HG02970 (cell line): ENCODE data around the gene RIPOR3.
"Not testable (repeated sequence)": the region's sequence is repeated elsewhere in the genome, so short reads cannot be mapped to it uniquely, and the experiment has no call there.

Experiments
- ATAC-seq: cut with Tn5 transposase; IDR thresholded peaks from one replicate; pipeline ENCODE4 v1.9.1; 2021; ENCODE audit warnings: mild to moderate bottlenecking, moderate library complexity, moderate number of reproducible peaks; ENCODE audit not compliant: unreplicated experiment, low FRiP score

RIPOR3 gene

DNA sequence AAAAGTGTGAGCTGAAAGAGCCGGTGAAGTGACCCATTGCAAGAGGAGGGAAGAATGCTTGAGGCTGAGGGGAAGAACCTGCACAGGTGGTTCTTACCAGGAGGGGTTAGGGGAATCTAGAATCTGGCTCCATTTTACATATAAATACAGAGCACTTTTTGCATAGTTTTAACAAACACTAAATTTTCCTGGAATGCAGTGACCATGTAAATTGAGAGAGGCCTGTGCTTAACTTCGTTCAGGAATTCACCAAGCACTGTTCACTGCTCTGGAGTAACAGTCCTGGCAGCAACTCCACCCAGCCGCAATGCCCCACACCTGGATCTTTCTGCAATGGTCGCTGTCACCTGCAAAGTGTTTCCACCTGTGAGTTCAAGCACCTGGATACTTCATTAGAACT lies 13.2 kb upstream of the RIPOR3 start:
- ATAC-seq = no peak

DNA sequence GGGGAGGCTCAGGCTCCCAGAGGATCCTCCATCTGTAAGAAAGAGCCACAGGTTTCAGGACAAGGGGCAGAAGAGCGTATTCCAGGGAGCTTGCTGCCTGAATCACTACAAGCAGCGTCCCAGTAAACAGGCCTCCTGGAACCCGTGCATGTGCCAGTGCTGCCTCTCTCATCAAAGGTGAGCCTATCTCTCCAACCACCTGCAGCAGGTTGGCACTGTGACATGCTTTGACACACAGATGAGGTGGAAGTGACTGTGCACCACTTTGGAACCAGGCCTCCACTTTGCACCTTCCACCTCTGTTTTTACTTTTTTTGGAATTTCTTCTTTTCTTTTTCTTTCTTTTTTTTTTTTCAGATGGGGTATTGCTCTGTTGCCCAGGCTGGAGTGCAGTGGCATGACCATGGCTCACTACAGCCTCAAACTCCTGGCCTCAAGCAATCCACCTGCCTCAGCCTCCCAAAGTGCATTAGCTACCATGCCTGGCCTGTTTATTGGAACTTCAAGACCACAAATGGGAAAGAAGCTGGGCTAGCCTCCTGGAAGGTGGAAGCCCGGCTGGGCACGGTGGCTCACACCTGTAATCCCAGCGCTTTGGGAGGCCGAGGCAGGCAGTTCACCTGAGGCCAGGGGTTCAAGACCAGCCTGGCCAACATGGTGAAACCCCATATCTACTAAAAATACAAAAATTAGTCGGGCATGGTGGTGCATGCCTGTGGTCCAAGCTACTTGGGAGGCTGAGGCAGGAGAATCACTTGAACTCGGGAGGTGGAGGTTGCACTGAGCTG lies 12.5 kb upstream of the RIPOR3 start:
- not testable (repeated sequence) for ATAC-seq

DNA sequence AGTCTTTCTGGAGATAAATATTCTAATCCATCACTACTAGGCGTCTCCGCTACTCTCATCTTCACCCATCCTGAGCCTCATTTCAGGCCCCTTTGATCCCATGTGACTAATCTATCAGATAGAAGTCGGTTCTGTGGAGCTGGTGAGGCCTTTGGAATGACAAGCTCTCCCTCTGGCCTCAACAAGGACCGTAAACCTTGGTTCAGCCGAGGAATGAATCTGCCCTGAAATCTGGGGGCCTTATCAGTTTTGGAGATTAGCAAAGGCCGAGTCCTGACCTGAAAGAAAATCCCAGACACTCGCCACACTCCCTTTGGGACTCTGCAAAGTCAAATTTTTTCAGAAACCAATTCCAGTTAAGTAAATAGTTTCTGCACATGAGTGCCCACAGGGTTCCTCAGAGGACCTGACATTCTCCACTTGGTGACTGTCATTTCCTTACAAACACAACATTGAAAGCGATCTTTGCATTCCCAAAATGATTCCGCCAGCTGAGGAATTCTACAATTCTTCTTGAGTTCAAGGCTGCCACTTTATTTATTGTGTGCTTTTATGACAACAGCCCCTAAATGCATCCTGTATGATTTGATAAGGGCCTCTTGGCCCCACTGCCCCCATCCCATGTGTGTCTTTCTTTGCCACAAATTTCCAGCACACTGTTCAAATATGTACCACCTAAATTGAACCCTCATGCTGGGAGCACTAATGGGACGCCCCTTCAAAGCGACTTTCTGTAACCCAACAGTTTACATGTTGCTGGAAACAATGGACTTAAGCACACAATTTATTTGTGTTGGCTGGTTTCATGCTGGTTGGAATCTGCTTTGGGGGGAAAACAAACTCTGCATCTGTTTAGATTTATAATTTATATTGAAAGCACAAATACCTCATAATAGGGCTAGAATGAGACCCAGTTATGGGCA lies 10.0 kb upstream of the RIPOR3 start:
- no peak for ATAC-seq

DNA sequence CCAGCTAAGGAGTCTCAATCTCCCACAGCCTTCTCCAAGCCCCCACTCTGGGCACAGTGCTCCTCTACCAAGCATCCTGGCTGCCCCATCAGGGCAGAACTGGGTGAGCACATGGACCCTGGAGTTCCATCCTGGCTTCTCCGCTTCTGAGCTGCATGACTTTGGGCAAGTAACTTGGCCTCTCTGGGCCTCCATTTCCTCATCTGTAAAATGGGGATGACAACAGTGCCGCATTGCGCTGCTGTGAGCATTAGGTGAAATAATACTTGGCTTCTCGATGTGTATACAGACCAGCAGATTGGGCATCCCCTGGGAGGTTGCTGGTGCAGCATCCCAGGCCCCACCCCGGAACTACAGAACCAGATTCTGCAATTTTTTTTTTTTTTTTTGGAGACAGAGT lies 8.3 kb upstream of the RIPOR3 start:
- no peak for ATAC-seq

DNA sequence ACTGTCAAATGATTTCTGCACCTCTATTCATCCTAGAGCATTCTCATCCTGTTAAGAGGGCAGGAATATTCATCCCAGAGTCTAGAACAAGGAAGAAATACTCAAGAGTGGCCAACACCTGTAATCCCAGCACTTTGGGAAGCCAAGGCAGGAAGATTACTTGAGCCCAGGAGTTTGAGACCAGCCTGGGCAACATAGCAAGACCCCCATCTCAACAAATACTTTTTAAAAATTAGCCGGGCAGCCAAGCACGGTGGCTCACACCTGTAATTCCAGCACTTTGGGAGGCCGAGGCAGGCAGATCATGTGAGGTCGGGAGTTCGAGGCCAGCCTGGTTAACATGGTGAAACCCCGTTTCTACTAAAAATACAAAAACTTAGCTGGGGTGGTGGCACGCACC lies 6.9 kb upstream of the RIPOR3 start:
- ATAC-seq = not testable (repeated sequence)

DNA sequence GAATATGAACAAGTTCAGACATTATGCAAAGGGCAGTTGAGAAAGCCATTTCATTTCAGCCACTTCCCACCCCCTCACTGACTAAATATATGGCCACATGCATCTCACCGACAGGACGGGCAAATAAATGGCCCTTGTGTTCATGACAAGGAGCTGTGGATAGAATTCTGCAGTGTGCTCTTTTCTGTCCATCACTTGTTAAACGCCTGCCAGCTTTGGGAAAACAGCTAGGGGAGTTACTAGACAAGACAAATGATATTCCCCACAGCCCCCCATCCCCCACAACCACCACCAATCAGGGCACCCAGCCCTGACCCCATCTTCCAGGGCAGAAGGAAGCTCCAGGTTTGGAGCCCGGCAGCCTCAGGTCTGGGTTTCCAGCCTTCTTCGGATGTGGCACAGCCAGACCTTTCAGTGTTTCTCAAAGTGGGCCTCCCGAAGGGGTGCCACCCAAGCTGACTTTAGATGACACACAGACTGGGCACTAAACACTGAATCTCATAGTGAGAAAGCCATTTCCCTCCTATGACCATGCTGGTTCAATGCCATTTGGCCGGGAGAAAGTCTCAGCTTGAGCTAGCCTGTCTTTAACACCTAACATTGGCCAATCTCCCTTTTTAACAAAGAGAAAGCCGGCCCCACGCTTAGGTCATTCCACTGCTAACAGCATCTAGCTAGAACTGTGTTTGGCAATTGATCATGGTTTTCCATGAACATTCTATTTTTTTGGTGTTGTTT lies 4.0 kb upstream of the RIPOR3 start:
- no peak for ATAC-seq

DNA sequence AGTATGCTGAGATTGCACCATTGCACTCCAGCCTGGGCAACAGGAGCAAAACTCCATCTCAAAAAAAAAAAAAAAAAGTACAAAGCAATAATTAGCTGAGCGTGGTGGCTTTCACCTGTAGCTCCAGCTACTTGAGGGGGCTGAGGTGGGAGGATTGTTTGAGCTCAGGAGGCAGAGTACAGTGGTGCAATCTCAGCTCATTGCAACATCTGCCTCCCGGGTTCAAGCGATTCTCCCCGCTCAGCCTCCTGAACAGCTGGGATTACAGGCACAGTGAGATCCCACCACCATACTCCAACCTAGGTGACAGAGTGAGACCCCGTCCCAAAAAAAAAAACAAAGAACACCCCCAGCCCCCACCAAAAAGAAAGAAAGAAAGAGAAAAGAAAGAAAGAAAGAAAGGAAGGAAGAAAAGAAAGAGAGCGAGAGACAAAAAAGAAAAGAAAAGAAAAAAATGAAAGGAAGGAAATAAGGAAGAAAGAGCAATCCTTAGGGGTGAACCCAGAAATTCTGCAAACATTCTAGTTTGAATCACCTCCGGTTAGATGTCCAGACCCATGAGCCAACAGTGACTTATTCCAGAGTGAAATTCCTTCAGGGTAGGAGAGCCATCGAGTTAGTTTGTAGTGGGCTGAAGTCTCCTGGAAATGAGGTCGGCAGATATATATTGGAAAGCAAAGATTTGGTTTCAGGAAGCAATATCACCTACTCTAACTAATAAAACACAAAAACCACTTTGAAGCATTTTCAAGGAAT lies 3.2 kb upstream of the RIPOR3 start:
- no peak for ATAC-seq

DNA sequence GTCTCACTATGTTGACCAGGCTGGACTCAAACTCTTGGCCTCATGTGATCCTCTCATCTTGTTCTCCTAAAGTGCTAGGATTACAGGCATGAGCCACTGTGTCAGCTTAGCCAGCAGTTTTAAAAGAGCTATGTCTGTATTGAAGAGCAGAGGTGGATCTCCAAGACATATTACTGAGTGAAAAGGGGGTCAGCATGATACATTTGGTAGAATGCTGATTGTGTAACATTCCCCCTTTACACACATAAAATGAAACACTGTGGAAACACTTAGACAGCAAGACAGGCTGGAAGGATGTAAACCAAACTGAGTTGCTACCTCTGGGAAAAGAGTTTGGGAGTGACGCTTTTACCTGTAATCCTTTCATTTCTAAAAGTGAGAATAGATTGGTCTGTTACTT lies 1.7 kb upstream of the RIPOR3 start:
- no peak for ATAC-seq

DNA sequence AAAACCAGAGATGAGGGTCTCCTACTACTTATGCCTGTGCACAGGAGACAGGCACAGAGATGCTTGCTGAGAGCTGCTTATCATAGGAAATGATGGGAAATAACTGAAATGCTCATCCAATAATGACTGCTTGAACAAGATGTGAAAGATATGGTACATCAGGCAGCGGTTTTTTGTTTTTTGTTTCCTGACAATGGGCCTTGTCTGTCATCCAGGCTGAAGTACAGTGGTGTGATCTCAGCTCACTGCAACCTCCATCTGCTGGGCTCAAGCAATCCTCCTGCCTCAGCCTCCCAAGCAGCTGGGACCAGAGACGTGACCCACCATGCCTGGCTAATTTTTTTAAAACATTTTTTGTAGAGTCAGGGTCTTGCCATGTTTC lies 1.2 kb upstream of the RIPOR3 start:
- no peak for ATAC-seq

DNA sequence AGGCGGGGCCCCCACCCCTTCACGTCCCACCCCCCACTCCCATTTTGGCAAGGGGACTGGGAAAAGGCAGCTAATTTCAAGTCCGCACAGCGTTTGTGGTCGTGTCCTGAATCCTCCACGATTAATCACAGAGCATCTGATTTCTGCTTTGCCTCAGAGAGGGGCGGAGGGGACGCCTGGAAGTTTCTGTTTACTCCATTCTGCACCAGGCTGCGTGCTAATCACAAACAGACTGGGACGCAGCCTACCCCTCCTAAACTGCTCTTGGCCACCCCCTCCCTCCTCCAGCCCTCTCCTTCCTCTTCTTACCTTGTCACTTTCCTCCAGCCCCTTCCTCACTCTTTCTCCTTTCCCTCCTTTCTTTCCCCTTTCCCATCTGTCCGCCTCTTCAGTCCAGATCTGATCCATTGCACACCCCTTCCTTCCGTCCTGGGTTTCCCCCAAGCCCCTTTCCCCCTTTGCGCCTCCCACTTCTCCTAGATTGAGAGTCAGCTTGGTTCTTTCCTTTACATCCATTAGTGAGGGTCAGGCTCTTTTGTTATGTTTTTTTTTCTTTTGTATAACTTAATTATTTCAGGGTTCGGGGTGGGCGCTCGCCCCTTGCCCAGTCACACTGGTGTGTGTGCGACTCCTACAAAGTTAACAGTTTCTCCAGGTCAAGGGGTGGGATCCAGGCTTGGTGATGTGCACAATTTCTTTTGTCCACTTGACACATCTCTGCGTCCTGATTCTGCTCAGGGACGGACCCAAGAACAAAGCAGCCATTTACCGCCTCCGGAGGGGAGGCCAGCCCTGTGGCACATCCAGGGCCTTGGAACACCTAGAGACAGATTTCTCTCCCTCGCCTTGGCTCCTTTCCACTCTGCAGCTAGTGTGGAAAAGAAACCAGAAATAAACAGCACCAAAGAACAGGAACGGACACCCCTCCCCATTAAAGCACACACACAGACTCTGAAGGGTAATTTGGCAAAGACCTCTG lies 520 bp upstream of the RIPOR3 start:
- no peak for ATAC-seq

DNA sequence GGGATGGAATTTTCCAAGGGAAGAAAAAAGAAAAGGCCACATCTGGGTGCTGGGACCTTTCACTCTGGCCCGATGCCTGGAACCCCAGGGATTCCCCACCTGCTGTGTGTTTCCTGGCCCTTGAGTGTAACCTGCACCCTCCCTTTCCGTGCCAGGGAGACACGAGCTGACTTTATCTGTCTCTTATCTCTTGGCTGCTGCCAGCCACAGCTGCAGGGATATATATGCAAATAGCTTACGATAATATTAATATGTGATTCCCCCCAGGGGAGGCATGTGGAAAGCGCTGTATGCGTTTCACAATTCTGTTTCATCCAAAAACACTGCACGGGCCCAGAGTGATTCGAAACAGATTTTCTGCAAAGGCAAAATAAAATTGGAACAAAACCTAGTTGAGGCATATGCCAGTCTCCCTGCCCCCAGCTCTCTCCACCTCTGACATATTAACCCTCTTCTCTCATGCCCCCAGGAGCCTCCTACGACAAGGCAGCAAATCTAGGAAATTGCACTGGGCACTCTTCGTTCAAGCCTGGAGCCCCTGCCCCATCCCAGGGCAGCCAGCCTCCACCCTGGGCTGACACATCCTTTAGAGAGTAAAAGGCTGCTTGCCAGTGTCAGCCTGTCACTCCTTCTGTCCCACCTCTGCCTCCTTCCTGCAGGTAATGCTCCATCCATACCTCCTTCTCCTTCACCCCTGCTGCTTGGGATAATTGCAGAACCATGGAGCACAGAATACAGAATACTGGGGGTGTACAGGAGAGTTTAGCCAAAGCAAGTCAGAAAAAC lies 1.3 kb downstream of the RIPOR3 start:
- no peak for ATAC-seq

DNA sequence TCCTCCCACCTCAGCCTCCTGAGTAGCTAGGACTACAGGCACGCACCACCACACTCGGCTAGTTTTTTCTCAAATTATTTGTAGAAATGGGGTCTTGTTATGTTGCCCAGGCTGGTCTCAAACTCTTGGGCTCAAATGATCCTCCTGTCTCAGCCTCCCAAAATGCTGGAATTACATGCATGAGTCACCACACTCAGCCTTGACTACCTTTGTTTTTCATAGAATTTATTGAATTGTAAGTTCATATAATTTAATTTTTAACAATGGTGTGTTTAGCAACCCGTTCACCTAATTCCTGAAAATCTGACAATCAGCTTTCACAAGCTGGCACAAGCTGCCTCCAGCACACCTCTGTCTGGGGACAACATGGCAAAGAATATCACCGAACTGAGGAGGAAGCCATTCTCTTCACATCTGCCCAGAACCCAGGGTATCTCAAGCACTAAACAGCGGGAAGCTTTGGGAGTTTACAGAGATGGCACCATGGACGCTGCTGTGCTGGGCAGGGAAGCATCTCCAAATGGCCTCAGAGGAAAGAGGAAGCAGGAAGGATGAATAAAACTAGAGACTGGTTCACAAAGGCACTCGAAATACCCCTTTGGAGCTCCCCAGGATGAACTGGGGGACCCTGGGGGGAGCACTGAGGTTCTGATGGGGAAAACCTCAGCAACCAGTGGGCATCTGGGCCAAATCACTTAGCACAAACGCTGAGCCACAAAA lies 2.9 kb downstream of the RIPOR3 start:
- no peak for ATAC-seq

DNA sequence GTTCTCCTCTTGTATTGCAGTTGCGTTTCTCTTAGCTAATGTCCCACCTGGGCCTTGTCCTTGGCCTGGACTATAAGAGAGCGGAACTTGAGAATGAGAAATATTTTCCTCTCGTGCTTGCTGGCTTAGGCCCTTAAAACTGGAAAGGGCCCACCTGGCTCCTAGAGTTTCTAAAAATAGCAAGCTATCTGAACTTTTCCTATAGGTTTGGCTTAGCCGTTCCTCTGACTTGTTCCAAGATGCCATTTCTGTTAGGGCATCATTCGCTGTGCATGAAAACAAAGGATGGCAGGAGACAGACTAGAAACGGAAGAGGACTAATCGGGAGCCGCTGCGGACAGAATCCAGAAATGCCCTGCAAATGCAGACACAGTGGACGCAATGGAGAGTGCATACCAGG lies 4.5 kb downstream of the RIPOR3 start:
- ATAC-seq = no peak

DNA sequence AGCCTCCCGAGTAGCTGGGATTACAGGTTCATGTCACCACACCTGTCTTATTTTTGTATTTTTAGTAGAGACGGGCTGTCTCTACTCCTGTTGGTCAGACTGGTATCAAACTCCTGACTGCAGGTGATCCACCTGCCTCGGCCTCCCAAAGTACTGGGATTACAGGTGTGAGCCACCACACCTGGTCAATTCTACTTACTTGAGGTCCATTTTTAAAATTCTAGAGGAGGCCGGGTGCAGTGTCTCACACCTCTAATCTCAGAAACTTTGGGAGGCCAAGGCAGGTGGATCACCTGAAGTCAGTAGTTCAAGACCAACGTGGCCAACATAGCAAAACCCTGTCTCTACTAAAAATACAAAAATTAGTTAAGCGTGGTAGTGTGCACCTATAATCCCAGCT lies 7.8 kb downstream of the RIPOR3 start:
- ATAC-seq = no peak

DNA sequence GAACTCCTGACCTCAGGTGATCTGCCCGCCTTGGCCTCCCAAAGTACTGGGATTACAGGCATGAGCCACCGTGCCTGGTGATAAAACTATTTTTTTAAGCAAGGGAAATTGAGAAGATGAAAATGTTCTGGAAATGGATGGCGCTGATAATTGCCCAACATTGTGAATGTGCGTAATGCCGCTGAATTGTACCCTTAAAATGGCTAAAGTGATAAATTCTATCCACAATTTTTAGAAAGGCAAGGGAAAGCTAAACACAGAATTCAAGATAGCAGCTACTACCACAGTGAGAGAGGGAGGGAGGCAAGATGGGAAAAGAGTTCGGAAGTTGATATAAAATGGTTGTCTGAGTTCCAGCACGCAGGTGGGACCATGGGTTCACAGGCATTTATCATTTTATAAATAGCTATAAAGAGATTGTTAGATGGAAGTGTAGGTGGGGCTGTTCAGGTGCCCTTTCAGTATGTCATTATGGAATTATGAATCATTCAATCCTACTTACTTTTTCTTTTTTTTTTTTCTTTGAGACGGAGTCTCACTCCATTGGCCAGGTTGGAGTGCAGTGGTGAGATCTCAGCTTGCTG lies 8.3 kb downstream of the RIPOR3 start:
- ATAC-seq = no peak

DNA sequence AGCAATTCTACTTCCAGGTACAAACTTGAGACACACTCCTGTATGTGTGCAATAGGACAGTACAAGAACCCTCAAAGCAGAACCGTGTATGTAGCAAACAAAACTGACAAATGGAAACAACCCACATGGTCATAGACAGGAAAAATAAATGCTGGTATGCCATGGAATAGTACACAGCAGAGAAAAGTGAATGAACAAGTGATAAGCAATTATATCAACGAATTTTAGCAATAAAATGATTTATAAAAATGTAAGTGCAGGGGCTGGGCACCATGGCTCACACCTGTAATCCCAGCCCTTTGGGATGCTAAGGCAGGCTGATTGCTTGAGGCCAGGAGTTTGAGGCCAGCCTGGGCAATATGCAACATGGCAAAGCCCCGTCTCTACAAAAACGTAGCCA lies 9.3 kb downstream of the RIPOR3 start:
- no peak for ATAC-seq

DNA sequence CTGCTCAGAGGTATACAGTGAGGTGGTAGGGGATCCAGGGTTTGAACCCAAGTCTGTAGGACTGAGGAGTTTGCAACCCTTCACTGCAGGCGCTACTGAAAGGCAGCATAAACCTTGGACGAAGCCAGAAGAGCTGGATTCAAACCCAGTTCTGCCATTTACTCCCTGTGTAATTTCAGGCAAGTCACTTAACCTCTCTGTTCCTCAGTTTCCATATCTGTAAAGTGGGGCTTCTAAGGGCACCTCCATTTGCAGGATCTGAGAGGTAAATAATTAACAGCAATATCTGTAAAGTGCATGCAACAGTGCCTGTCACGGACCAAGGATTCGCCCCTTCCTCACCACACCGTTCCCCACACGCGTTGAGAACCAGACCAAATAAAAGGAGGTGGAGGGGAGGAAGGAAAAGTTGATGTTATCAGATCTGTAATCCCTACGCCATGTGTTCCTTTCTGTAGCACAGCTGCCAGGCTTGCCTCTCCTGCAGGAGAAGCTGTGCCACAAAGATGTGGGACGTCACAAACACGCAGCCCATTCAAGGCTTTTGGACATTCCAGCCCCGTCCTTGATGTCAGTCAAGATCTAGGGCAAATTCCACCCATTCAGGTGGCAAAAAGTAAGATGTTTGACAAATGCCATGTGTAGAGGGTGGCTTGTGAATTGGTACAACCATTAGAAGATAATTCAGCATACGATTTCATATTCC lies 9.8 kb downstream of the RIPOR3 start:
- no peak for ATAC-seq
